ENCODE data around the gene TBL1X.

Gene TBL1X

DNA sequence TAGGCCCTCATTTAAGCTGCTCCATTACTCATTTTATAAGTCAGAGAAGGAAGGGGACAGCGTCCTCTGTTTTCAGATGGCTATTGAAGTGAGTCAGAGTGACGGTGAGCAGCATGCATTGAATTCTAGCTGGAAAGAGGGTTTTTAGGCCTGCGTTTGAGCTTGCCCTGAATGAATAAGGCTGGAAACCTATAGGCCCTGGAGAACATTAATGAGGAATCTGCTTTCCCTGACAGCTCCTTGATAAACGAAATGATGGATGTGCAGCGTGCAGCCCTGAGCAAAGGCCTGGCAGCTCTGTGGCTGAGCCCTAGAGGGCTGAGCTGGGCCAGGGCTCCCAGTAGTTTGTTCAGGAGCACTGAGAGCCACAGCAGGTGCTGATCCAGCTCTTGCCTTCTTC, 33.4 kb downstream of the TBL1X start:
- no peak for DNase-seq (ENCODE audit: low spot score)

DNA sequence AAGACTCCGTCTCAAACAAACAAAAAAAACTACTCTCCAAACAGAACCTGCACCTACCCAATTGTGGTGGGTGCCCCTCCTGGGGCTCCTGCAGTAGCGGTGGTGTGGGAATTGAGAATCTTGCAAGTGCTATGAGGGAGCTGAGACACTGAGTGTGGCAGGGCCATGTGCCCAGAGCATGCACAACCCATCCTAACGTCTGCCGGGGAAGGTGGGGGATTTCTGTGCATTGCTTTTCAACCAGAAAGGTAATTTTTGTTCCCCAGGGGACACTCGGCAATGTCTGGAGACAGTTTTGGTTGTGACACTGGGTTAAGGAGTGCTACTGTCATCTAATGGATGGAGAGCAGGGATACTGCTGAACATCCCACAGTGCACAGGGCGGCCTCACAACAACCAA, 35.7 kb downstream of the TBL1X start:
- no peak for DNase-seq (ENCODE audit: low spot score)

DNA sequence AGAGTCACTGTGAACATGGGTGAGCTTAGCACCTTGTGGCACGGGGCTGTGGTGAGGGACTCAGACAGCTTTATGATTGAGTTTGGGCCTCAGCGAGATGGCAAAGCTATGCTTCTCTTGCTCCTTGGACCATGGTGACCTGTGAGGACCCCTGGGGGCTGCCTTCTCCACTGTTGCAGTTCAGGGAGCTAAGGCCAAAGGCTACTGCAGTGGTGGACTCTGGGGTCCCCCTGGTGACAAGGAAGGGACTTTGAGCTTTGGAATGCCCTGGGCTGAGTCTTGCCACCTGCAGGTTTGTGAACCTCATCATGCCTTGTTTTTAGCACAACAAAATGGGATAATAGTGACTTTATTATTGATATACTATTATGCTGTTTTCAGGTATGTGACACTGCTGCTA, 36.5 kb downstream of the TBL1X start:
- no peak for DNase-seq (ENCODE audit: low spot score)

DNA sequence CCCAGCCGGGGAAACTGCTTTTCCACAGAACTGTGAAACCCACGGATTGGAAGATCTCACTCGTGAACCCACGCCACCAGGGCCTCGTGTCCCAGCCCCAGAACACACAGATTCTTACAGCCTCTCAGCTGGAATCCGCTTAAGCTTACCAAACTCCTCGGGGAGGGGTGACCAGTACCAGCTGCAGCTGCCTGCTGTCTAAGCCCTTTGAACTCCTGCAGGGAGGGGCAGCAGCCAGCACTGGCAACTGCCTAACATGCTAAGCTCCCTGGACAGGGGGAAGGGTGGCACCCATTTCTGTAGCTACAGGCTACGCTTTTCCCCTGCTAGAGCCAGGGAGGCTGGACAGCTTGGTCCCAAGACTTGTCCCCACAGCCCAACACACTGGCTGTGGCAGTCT, 38.4 kb downstream of the TBL1X start:
- DNase-seq (ENCODE audit: low spot score) = no peak

DNA sequence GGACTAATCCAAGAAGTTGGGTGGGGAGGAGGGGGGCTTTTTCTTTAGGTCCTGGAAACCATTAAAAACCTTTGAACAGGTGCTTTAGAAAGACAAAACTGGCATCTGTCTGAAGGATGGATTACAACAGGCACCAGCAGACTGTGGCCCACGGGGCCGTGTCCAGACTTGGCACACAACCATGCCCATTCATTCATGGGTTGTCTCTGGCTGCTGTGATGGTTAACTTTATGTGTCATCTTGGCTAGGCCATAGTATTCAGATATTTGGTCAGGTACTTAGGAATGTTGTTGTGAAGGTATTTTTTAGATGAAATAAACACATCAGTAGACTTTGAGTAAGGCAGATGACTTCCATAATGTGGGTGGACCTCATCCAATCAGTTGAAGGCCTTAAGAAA, 45.5 kb downstream of the TBL1X start:
- DNase-seq (ENCODE audit: low spot score) = no peak

DNA sequence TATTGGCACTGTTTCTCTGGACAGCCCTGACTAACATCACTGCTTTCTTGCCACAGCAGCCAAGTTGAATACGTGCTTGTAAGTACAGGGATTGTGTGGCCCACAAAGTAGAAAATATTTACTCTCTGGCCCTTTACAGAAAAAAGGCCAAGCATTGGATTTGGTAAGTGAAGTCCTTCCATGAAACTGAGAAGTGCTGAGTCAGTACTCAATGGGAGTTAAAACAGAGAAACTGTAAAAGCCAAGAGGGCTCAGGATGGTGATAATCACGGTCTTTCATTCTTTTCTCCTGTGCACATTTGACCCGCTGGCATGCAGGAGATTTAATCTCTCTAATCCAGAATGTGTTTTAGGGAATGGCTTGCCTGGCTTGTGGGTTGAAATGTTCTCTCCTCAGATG, 46.1 kb downstream of the TBL1X start:
- no peak for DNase-seq (ENCODE audit: low spot score)

DNA sequence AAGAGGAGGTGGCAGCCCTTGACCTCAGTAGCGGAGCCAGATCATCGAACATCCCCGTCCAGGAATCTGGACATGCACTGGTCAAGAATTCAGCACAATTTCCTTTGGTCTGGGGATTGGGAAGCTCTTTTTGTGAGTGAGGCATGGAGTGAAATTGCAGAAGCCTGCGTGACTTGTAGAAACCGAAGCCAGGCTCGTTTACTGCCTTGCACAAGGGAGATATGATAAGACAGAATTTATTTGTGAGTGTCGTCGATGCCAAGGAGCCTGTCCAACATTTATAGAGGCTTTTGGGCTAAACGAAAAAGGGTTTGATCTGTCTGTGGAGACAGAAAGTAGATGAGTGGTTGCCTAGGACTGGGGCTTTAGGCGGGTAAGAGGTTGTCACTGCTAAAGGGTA, 50.6 kb downstream of the TBL1X start:
- DNase-seq (ENCODE audit: low spot score) = no peak

DNA sequence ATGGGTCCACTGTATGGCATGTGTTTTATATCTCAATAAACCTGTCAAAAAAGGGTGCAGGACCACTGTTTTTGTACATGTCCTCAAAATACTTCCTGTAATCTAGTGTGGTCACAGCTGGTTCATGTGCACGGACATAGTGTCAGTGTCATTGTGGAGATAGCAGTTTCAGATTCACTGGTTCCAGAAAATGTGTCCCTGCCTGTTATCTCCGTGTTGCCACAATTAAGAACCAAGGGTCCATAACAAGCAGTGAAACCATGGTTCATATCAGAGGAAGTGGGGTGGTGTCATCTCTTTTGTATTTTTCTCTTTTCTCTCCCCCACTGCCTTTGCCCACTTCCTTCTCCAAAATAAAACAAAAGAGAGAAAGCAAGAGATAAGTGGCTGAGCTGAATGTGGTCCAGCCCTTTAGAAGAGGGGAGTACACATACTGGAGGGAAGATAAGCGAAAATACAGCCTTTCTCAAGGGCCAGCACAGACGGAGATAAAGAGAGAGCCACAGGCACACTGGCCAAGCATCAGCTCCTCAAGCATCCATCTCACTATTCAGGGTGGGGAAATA, 51.2 kb downstream of the TBL1X start:
- no peak for DNase-seq (ENCODE audit: low spot score)

DNA sequence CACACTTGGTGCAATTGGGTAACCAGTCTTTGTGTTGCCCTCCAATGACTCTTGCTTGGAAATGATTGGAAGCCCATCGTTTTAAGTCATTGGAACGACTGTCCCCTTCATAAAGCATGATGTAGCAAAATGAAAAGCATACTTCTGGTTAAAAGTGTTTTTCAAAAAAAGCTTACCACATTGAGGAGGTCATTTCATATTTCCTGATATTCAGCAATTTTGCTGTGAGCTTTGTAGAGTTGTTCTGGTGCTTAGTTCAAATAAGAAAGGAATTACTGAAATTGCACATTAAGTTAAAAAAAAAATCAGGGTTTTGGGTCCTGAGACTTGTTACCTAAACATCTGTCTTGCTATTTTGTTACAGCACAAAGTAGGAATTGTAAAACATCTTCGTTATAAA, 51.8 kb downstream of the TBL1X start:
- no peak for DNase-seq (ENCODE audit: low spot score)

DNA sequence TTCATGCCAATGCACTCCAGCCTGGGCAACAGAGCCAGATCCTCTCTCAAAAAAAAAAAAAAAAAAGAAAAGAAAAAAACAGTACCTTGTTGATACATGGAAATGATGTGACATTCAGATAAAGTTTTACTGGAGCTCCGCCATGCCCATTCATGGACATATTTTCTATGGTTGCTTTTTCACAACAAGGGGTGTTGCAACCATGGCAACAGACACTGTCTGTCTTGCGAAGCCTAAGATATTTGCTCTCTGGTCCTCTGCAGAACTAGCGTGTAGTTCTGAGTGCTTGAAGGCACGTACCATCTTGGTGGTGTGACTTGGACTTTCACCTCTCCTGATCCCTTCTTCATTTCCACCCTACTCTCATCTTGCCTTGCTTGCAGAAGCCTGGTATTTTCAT, 53.2 kb downstream of the TBL1X start:
- no peak for DNase-seq (ENCODE audit: low spot score)

DNA sequence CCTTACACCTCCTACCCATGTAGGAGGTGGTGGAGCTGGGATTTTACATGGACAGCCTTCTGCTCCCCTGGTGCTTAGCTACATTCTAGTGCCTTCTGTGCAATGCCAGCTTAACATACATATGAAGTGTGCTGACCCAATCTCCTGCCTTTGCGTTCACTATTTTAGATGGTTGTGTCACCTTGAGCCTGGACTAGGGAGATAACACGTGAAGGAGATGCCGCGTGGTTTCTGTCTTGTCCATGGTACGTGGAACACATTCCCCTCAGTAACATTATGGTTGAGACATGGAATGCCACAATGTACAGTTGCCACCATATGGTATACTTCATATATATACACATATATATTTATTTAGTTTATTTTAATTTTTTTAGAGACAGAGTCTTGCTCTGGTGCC, 54.0 kb downstream of the TBL1X start:
- DNase-seq (ENCODE audit: low spot score) = no peak

DNA sequence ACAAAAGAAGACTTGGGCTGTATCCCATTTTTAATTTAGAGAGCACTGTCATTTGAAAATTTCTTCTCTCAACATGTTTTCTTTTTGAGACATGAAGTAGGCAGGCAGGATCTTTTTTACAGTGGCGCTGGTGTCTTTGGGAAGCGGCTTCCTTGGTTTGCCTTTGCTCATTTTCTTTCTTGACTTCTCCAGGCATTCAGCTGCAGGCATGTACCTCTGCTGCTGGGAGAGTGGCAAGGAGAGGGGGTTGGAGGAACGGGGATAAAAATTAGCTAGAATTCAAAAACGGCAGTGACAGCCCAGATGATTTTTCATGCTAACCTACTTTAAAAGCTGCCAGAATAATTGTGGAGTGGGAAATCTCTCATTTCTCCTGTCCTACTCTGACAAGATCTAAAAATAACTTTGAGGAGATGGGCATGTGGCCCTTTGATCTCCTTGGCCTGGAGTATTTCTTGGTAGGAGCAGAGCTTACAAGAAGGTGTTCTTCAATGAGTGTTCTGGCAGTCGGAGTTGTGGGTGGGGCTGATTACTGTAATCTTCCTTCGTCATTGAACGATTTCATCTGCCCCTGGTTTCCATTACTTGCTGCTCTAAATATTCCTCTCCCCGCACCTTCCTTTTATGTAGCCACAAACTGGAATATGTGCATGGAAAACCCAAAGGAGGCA, 54.8 kb downstream of the TBL1X start:
- peak; percentile 41 for DNase-seq (ENCODE audit: low spot score)

DNA sequence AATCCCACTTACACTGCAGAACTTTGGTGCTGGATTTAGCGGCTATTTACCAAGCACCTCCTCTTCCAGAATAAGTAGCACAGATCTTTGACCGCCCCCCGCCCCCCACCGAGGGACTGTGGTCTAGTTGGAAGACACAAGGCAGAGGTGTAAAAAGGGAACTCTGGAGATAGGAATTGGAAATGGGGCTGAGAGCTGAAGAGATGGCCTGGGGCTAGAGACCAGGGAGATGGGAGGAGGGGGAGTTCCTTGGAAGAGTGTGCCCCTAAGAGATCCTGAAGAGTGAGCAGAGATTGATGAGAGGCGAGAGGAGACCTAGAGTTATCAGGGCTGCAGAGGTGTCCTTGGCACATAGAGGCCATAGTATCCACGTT, 55.3 kb downstream of the TBL1X start:
- no peak for DNase-seq (ENCODE audit: low spot score)

DNA sequence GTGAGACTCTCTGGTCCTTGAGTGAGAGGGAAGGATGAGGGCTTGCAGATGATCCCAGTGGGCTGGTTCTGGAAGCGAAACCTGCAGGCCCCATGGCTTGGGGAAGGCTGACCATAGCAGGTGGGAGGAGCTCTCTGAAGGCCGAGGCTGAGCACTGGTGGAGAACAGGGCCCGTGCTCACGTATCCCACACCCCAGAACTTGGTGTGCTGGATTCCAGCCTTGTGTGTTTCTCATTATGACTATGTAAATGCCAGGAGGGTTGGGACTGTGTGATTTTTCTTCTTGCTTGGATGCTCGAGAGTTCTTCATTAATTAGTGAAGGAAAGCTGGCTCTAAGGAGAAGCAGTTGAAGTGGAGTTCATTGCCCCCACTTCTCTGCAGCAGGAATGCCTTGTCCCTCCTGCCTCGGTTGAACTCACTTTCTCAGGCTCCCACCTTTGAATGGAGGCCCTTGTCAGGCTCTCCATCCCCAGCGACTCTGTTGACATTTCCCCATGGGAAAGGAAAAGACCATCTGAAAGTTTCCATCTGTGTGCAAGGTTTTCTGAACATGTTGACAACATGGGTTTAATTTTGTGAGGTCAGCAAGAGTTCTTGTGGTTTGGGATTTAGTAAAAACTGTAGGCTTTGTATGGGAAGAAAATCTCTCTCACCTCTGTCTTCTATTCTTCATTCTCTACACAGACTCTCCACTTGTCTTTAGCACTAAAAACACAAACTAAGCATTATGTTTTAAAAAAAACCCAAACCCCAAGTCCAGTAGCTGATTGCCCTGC, 57.7 kb downstream of the TBL1X start:
- no peak for DNase-seq (ENCODE audit: low spot score)

DNA sequence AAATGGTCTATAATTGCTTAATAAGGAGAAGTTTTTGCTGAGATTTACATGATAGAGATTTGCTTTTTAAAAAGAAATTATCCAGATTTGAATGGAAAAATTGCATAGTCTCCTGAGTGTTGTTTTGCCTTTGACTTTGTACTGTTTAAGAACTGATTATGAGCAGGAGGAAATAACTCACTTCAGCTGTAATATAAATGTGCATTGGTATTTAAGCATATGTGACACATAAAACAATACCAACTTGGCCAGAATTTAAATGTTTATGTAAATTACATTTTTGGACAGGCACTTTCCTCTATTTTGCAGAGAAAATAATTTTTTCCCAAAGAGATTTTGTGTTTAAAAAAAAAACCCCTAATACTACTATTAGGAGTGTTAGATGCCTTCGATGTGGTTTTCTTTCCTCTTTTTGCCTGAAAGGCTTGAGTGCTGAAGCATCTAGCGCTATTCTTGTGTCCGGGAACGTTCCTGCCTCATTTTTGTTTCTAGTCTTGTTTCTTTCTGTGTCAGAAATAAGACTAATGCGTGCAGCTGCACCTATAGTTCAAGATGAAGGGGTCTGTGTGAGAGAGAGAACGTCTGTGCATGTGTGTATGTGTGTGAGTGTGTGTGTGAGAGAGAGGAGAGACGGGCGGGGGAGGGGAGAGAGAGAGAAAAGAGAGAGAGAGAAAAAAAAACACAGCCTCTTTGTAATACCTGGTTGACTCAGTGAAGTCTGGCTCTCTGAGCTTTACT, 60.8 kb downstream of the TBL1X start:
- peak; percentile 26 for DNase-seq (ENCODE audit: low spot score)

DNA sequence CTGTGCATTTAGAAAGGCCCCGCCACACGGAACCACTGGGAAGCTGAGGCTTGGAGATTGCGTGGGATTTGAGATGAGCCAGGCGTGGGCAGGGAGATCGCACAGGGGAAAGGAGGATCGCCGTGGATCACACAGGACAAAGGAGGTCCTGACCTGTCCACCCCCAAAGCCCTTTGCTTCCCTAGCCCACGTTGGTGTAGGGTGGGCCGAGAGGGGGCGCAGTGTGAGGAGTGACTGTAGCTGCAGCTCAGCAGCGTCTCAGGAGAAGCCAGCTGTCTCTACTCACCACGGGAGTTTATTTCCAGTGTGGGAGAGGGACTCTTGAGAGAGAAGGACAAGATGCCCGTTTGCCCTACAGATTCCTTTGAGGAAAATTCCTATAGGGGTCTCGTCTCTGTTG, 62.1 kb downstream of the TBL1X start:
- DNase-seq (ENCODE audit: low spot score) = no peak

DNA sequence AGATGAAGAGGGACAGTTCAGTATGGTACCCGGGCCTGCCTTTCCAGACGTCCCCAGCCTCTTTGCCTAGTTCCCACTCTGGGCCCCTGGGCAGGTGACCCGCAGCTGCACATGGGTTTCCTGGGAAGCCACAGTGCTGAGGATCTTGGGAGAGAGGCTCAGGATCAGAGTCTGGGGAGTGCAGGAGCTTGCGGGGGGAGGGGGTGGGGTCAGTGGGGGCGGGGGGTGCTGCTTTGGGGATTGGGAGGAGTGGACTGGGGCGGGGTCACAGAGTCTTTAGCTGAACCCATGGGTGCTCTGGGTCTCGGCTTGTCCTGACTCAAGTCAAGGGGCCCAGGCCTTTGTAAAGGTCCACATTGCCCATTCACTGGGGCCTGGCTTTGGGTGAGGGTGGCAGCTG, 63.6 kb downstream of the TBL1X start:
- DNase-seq (ENCODE audit: low spot score) = no peak

DNA sequence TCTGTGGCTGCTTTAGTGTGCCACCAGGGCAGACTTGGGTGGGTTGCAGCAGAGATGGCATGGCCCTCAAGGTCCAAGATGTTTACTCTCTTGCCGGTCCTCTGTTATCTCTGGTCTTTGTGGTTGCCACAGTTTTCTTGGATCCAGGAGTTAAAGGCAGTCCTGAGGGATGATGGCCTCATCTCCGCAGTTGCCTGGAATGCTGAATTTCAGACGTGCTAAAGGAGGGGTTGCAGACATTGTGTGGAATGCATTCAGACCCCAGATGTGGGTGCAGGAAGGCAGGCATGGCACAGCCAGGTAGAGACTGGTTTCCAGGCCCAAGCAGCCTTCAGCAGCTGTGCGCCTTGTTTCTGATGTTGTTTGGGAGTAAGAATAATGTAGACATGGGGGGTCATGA, 64.4 kb downstream of the TBL1X start:
- DNase-seq (ENCODE audit: low spot score) = no peak

DNA sequence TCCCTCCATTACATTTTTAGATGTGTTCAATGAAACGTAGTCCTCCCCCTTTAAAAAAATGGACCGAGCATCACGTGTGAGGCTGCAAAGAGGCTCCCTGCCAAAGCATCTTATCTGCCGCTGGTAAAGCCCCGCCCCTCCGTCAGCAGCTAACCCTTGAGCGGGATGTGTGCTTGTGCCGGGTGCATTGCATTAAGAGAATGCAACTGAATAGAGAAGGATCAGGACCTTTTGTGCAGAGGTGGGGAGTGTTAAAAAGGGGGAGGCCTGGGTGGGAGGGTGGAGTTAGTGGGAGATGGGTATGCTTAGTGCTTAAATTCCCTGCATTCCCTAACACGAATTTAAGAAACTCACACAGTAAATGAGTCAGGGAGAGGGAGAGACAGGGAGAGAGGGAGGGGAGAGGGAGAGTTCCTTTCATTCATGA, 66.0 kb downstream of the TBL1X start:
- DNase-seq (ENCODE audit: low spot score) = peak; percentile 52

DNA sequence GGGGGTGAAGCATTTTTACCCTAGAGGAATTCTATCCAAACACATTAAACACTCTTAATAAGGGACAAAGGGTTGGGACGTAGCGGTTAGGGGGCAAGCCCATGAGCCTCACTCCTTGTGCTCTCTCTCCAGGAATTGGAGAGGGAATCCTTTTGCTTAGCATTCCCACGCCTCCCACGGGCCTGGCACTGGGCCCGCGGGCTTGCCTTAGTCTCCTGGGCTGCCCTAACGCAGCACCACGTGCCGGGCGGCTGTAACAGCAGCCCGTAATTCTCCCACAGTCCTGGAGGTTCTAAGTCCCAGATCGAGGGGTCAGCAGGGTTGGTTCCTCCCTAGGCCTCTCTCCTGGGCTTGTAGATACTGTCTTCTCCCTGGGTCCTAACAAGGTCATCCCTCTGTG, 67.5 kb downstream of the TBL1X start:
- DNase-seq (ENCODE audit: low spot score) = no peak

DNA sequence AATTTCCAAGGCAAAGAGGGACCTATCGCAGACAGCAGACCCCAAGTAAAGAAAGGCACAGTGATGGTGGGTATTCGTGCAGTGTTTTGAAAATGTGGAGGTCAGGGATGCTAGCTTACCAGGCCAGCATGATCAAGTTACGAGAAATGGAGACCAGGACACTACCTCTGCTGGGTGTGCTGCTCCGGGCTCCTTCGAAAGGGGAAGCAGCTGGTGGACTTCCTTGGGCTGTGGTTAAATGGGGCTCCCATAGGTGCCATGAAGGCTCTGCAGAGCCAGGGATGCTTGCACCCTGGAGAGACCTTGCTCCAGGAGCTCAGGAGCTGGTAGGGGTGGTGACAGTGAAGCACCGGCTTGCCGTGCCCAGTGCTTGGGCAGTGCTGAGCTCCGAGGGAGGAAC, 68.8 kb downstream of the TBL1X start:
- DNase-seq (ENCODE audit: low spot score) = no peak

DNA sequence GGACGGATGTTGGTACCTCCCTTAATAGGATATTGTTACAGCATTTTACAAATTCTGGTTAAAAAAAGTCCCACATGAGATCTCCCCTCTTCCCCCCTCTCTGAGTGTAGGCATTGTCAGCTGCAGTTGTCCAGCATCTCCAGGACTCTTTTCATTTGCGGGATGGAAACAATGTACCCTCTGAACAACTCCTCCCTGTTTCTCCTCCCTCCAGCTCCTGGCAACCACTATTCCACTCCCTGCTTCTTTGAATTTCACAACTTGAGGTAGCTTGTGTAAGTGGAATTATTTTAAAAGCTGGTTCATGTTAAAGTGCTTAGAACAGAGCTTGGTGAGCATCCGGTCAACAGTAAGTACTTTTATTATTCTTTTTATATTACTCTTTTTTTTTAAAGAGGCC, 69.8 kb downstream of the TBL1X start:
- peak; percentile 37 for DNase-seq (ENCODE audit: low spot score)

DNA sequence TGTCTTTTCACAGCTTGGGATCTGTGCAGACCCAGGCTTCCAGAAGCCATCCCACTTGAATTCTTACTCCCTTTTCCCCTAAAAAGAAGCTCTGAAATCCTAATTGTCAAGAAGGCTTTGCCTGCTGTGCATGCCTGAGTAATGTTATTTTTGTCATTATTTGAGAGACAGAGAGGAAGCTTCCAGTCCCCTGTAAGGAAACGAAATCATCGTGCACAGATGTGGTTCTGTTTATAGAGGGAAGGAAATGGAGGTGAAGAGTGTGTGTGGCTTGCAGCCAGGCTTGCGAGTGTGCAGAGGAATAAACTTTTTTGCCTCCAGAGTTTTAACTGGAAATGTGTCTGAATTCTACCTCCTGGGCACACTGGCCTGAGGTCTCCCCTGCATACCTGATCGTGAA, 70.2 kb downstream of the TBL1X start:
- no peak for DNase-seq (ENCODE audit: low spot score)
